ENCODE measurements around the gene NCAPH2.

NCAPH2 gene

DNA sequence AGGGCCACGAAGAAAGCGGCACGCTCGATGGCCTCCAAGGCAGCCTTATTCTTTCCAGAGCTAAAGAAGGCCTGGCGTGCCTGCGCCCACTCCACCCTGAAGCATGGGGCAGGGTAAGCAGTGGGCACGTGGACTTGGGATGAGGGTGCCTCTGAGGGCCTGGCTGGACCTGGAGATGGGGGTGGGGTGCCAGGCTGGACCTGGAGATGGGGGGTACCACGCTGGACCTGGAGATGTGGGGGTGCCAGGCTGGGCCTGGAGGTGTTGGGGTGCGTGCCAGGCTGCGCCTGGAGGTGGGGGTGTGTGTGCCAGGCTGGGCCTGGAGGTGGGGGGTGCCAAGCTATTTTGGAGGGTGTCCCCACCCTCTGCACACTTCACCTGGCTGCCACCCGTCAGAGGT is 64.9 kb downstream of the NCAPH2 start:
- DNase-seq (ENCODE audit: low read depth in 2 of 2) = no peak

DNA sequence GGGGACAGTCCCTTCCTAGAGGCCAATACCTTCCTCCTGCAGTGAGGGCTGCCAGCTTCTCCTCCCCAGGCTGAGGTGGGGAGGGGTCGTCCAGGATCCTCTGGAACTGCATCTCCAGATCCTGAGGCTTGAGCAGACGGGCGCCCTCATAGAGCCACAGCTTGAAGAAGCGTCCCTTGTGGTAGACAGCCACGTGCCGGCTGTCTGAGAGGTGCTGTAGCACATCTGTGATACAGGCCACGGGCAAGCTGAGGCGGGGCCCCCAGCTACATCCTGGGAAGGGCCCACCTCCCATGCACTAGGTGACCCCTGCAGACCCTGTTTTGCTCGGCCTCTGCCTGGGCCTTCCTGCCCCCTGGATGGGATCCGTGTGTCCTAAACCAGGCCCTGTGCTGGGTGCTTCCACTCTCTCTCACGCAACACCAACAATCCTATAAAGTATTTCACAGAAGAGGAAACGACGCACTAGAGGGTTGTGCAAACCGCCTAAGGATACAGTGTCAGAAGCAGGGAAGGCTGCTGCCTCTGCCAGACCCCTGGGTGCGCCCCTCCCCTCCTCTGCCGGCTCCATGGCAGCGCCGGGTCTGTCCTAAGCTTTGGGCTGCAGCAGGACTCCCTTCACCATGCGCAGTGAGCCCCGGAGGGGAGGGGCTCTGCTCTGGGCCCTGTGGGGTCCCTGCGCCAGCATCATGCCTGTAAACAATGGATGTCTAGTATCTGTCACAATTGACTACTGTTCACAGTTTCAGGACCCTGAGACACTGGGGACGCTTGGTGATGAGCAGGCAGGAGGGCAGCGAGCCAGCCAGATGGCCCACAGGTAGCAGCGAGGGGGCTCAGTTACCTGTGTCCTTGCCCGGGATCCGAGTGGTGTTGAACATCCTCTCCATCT is 65.7 kb downstream of the NCAPH2 start:
- DNase-seq (ENCODE audit: low read depth in 2 of 2) = no peak

DNA sequence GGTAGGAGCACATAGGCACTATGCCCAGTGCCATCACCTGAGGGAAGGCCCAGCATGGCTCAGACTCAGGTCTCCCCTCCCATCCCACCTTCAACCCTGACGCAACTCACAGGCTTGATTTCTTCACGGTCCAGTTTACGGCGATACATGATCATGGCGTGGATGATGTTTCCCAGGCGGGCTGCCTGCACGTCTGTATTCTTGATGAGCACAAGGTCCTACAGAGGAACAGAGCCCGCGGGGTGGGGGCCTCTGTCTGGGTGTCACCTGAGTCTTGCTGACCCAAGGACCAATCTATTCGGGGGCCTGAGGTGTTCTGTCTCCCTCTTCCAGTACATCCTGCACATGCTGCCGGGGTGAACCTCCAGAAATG is 66.3 kb downstream of the NCAPH2 start:
- DNase-seq (ENCODE audit: low read depth in 2 of 2) = no peak

All from stimulated activated CD8-positive, alpha-beta memory T cell treated with anti-CD3 and anti-CD28 coated beads, Interleukin-15, amount 100 ng/mL, for 48 hours (primary cell).